Activated CD4-positive, alpha-beta T cell treated with anti-CD3 and anti-CD28 coated beads for 36 hours (primary cell): ENCODE measurements around the gene HSD11B1. TPM values are rescaled to one million over a fixed set of nuclear protein-coding genes. Genes with fewer than 3 reads are reported as not detected.
A peak's percentile ranks its signal among the peaks of the same experiment; 100 is the strongest.

Experiments used
- ATAC-seq: fragments of 200-7000 bp; cut with Tn5 transposase; one replicate; pipeline ENCODE4 v1.10.0; 2021; ENCODE audit warnings: mild to moderate bottlenecking, moderate library complexity
- CTCF ChIA-PET: fragments of 350-600 bp; sonication (Branson Sonifier 250); formaldehyde crosslinking; loops from one replicate; lab custom pipeline; 2021; ENCODE audit warnings: antibody characterized with exemption; lab: Charles Lee
- POLR2A ChIA-PET: fragments of 350-600 bp; sonication (Branson Sonifier 250); formaldehyde crosslinking; loops from one replicate; lab custom pipeline; 2021; ENCODE audit warnings: antibody characterized with exemption, inconsistent platforms; lab: Charles Lee
- DNase-seq: peaks from one replicate; pipeline ENCODE4 v3.0.0-alpha.2; 2020
- H3K27ac Mint-ChIP-seq: one replicate; pipeline ENCODE4 v1.8.0; 2021; ENCODE audit warnings: mixed read lengths
- H3K27me3 Mint-ChIP-seq: one replicate; pipeline ENCODE4 v1.8.0; 2021; ENCODE audit warnings: mixed read lengths
- H3K36me3 Mint-ChIP-seq: one replicate; pipeline ENCODE4 v1.8.0; 2021; ENCODE audit warnings: low read depth, mixed read lengths
- H3K4me1 Mint-ChIP-seq: one replicate; pipeline ENCODE4 v1.8.0; 2021; ENCODE audit warnings: mixed read lengths
- H3K4me3 Mint-ChIP-seq: one replicate; pipeline ENCODE4 v1.8.0; 2021; ENCODE audit warnings: mild to moderate bottlenecking, moderate library complexity, mixed read lengths
- H3K9me3 Mint-ChIP-seq: one replicate; pipeline ENCODE4 v1.8.0; 2021; ENCODE audit warnings: low read depth, mixed read lengths
- intact Hi-C, 2 experiments: fragments of 100-400 bp; cut with DNase I in 1 of 2; cut with micrococcal nuclease in 1 of 2; formaldehyde crosslinking; loops; one replicate each; pipeline versions ENCODE4 v1.14.2 to v1.15.1; 2022 to 2024; cut with DNase I, micrococcal nuclease
- total RNA-seq, 2 experiments: library from RNA; stranded (reverse); gene quantifications; one replicate each; pipeline ENCODE4 v1.2.3, GENCODE V29; 2021

HSD11B1 gene
- total RNA-seq, 2 experiments from 2014 or later, result 4.5 to 5.7 TPM

GRCh38 chr1:209767096-209767495 is 62.5 kb downstream of the HSD11B1 start:
- ChIA-PET CTCF (interaction anchor here (3.5 to 5.7 kb wide), 4 partner anchors 11 to 61 kb away, joined by 11 to 75 read pairs (median 41); partner anchors contain the start of genes C1orf74, TRAF3IP3 and UTP25), POLR2A (interaction anchor here (0.6 to 3.2 kb wide), 2 partner anchors 10 to 15 kb away, joined by 3 to 23 read pairs; no protein-coding TSS in a partner anchor)
- Mint-ChIP-seq H3K4me3 (no peak overlapping the region), H3K36me3 (peaks cover 62% of the 10 kb centered on the region), H3K9me3 (peaks cover 2% of the 10 kb centered on the region), H3K27me3 (no peaks in the 10 kb centered on the region), H3K27ac (no peak overlapping the region), H3K4me1 (peaks cover 63% of the 10 kb centered on the region)
- DNase-seq (no peak), ATAC-seq (peak; percentile 30)
- intact Hi-C loops, result loop anchor here in 1 of 2 experiments (5.0 kb wide), 1 partner anchor 565 kb away; no protein-coding TSS in a partner anchor

DNA sequence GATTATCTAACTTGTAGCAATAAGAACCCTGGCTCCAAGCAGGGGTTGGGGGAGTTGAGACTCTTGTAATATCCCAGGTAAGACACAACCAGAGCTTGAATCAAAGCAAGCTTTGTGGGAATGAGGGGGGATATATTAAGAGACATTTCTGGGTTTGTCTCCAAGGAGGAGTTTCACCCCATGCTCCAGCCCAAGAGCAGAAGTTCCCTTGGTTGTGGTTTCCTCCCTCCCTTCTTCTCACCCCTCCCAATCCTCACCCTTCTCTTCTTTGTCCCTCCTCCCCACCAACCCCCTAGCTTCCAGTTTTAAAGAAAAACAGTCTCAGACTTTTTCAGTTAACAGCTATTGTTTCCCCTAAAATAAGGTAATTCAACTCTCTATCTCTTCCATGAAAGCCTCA is 63.1 kb downstream of the HSD11B1 start:
- POLR2A ChIA-PET, result interaction anchor here (0.7 to 3.2 kb wide), 8 partner anchors 9 to 137 kb away, joined by 3 to 28 read pairs (median 11); partner anchors contain the start of genes C1orf74 and TRAF3IP3
- ATAC-seq (no peak), DNase-seq (no peak)
- Mint-ChIP-seq H3K4me1 (peaks cover 56% of the 10 kb centered on the region), H3K27ac (no peak overlapping the region), H3K27me3 (no peaks in the 10 kb centered on the region), H3K36me3 (peaks cover 56% of the 10 kb centered on the region), H3K9me3 (peaks cover 2% of the 10 kb centered on the region), H3K4me3 (no peak overlapping the region)
- intact Hi-C loops, result loop anchor here (1.0 to 5.0 kb wide), 4 partner anchors 11 to 565 kb away; partner anchors contain the start of gene TRAF3IP3 (in 2 of the 2)
- CTCF ChIA-PET, result interaction anchor here (1.2 to 5.7 kb wide), 7 partner anchors 7 to 60 kb away, joined by 6 to 75 read pairs (median 24); partner anchors contain the start of genes C1orf74, TRAF3IP3 and UTP25

- Mint-ChIP-seq H3K4me1 (peaks cover 51% of the 10 kb centered on the region), H3K36me3 (peaks cover 50% of the 10 kb centered on the region), H3K27ac (no peak overlapping the region), H3K27me3 (no peaks in the 10 kb centered on the region), H3K9me3 (peaks cover 2% of the 10 kb centered on the region), H3K4me3 (no peak overlapping the region)
- ChIA-PET POLR2A (interaction anchor here (0.8 to 3.2 kb wide), 7 partner anchors 10 to 79 kb away, joined by 3 to 28 read pairs (median 16); partner anchors contain the start of genes C1orf74 and TRAF3IP3), CTCF (interaction anchor here (0.6 to 5.7 kb wide), 11 partner anchors 8 to 62 kb away, joined by 3 to 75 read pairs (median 9); partner anchors contain the start of genes C1orf74, TRAF3IP3 and UTP25)
- ATAC-seq, result peak; percentile 81
- DNase-seq, result peak; percentile 94
- intact Hi-C loops, result loop anchor here (1.0 to 5.0 kb wide), 4 partner anchors 12 to 564 kb away; partner anchors contain the start of gene TRAF3IP3 (in 2 of the 2)
Observed at GRCh38 chr1:209768354-209768774, 63.7 kb downstream of the HSD11B1 start.

- intact Hi-C loops, result loop anchor here (1.0 to 5.0 kb wide), 4 partner anchors 15 to 563 kb away; partner anchors contain the start of gene C1orf74 (in 2 of the 2)
- Mint-ChIP-seq H3K36me3 (peaks cover 44% of the 10 kb centered on the region), H3K27me3 (no peaks in the 10 kb centered on the region), H3K4me3 (no peak overlapping the region), H3K9me3 (no peaks in the 10 kb centered on the region), H3K4me1 (peaks cover 48% of the 10 kb centered on the region), H3K27ac (no peak overlapping the region)
- POLR2A ChIA-PET, result interaction anchor here (0.6 to 3.2 kb wide), 7 partner anchors 11 to 631 kb away, joined by 3 to 28 read pairs (median 16); partner anchors contain the start of genes C1orf74 and TRAF3IP3
- DNase-seq, result peak; percentile 88
- ATAC-seq, result peak; percentile 67
- CTCF ChIA-PET, result interaction anchor here (0.6 to 5.7 kb wide), 12 partner anchors 9 to 203 kb away, joined by 3 to 75 read pairs (median 8); partner anchors contain the start of genes C1orf74, TRAF3IP3 and UTP25
Observed at GRCh38 chr1:209769171-209769904, 64.7 kb downstream of the HSD11B1 start.

GRCh38 chr1:209769971-209770370 is 65.3 kb downstream of the HSD11B1 start:
- CTCF ChIA-PET, result interaction anchor here (0.7 to 5.7 kb wide), 10 partner anchors 10 to 203 kb away, joined by 3 to 75 read pairs (median 10); partner anchors contain the start of genes C1orf74, TRAF3IP3 and UTP25
- no peaks in the 10 kb centered on the region for H3K27me3 Mint-ChIP-seq

DNA sequence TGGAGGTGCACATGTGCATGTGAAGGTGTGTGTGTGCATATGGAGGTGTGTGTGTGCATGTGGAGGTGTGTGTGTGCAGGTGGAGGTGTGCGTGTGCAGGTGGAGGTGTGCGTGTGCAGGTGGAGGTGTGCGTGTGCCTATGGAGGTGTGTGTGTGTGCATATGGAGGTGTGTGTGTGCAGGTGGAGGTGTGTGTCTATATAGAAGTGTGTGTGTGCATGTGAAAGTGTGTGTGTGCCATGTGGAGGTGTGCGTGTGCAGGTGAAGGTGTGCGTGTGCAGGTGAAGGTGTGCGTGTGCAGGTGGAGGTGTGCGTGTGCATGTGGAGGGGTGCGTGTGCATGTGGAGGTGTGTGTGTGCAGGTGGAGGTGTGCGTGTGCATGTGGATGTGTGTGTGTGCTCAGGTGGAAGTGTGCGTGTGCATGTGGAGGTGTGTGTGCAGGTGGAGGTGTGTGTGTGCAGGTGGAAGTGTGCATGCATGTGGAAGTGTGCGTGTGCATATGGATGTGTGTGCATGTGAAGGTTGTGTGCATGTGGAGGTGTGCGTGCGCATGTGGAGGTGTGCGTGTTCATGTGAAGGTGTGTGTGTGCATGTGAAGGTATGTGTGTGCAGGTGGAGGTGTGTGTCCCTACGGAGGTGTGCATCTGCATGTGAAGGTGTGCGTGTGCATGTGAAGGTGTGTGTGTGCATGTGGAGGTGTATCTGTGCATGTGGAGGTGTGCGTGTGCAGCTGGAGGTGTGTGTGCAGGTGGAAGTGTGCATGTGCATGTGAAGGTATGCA is 66.2 kb downstream of the HSD11B1 start:
- peaks cover 51% of the 10 kb centered on the region for H3K4me1 Mint-ChIP-seq
- CTCF ChIA-PET, result interaction anchor here (0.7 to 5.7 kb wide), 5 partner anchors 14 to 169 kb away, joined by 3 to 75 read pairs (median 24); partner anchors contain the start of gene TRAF3IP3
- no peaks in the 10 kb centered on the region for H3K27me3 Mint-ChIP-seq
- DNase-seq (no peak), ATAC-seq (no peak)
- no peak overlapping the region for H3K27ac Mint-ChIP-seq
- POLR2A ChIA-PET, result no interaction called here
- peaks cover 48% of the 10 kb centered on the region for H3K36me3 Mint-ChIP-seq
- intact Hi-C loops, result no loop called here
- no peaks in the 10 kb centered on the region for H3K9me3 Mint-ChIP-seq
- no peak overlapping the region for H3K4me3 Mint-ChIP-seq

More at GRCh38 chr1:209769971-209770370, 65.3 kb downstream of the HSD11B1 start:
- H3K36me3 Mint-ChIP-seq, result peaks cover 46% of the 10 kb centered on the region
- POLR2A ChIA-PET, result interaction anchor here (0.6 to 3.2 kb wide), 5 partner anchors 14 to 630 kb away, joined by 3 to 28 read pairs (median 16); partner anchors contain the start of genes C1orf74 and TRAF3IP3
- DNase-seq (no peak), ATAC-seq (no peak)
- intact Hi-C loops, result loop anchor here (1.0 to 5.0 kb wide), 4 partner anchors 14 to 562 kb away; partner anchors contain the start of gene C1orf74 (in 2 of the 2)
- peaks cover 52% of the 10 kb centered on the region for H3K4me1 Mint-ChIP-seq
- no peak overlapping the region for H3K27ac Mint-ChIP-seq
- H3K4me3 Mint-ChIP-seq, result no peak overlapping the region
- no peaks in the 10 kb centered on the region for H3K9me3 Mint-ChIP-seq

GRCh38 chr1:209772126-209772525 is 67.5 kb downstream of the HSD11B1 start:
- Mint-ChIP-seq H3K4me1 (peaks cover 39% of the 10 kb centered on the region), H3K9me3 (no peaks in the 10 kb centered on the region), H3K4me3 (no peak overlapping the region), H3K27ac (no peak overlapping the region), H3K36me3 (peaks cover 46% of the 10 kb centered on the region), H3K27me3 (no peaks in the 10 kb centered on the region)
- ATAC-seq, result no peak
- DNase-seq, result no peak
- ChIA-PET CTCF (interaction anchor here (0.7 to 2.7 kb wide), 6 partner anchors 15 to 189 kb away, joined by 3 to 13 read pairs (median 5); partner anchors contain the start of gene UTP25), POLR2A (interaction anchor here (1.2 kb wide), 1 partner anchor 16 kb away, joined by 4 read pairs; the partner anchor contains the start of gene TRAF3IP3)
- intact Hi-C loops, result no loop called here

DNA sequence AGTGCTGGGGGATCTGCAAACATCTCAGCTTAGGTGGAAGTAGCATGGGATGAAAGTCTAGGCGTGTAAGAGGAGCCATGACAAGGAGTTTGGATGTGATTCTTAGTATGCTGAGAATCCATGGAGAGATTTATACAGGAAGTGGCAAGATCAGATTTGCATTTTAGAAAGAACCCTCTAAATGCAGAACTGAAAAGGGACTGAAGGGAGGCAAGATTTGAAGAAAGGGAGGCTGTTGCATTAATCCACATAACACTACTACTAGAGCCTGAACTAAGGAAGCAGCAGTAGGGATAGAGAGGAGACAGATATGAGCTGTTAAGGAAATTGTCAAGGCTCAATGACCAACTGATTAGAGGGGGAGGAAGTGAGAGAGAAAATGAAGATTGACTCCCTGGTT is 69.9 kb downstream of the HSD11B1 start:
- no peak for DNase-seq
- intact Hi-C loops, result no loop called here
- H3K4me3 Mint-ChIP-seq, result no peak overlapping the region
- ChIA-PET CTCF (interaction anchor here (1.0 to 2.7 kb wide), 4 partner anchors 10 to 81 kb away, joined by 3 to 13 read pairs (median 4); partner anchors contain the start of gene C1orf74), POLR2A (interaction anchor here (1.4 kb wide), 1 partner anchor 18 kb away, joined by 7 read pairs; no protein-coding TSS in a partner anchor)
- no peaks in the 10 kb centered on the region for H3K9me3 Mint-ChIP-seq
- peaks cover 48% of the 10 kb centered on the region for H3K36me3 Mint-ChIP-seq
- H3K27me3 Mint-ChIP-seq, result no peaks in the 10 kb centered on the region
- peak overlapping the region; percentile 81 for H3K27ac Mint-ChIP-seq
- no peak for ATAC-seq
- H3K4me1 Mint-ChIP-seq, result peaks cover 24% of the 10 kb centered on the region

- DNase-seq, result no peak
- Mint-ChIP-seq H3K4me1 (peaks cover 28% of the 10 kb centered on the region), H3K27me3 (no peaks in the 10 kb centered on the region), H3K36me3 (peaks cover 55% of the 10 kb centered on the region), H3K9me3 (no peaks in the 10 kb centered on the region), H3K27ac (peak overlapping the region; percentile 5), H3K4me3 (no peak overlapping the region)
- ChIA-PET POLR2A (no interaction called here), CTCF (interaction anchor here (0.9 to 1.0 kb wide), 3 partner anchors 21 to 82 kb away, joined by 3 to 6 read pairs (median 5); no protein-coding TSS in a partner anchor)
- intact Hi-C loops, result no loop called here
- no peak for ATAC-seq
Observed at GRCh38 chr1:209775678-209776077, 71.0 kb downstream of the HSD11B1 start.

DNA sequence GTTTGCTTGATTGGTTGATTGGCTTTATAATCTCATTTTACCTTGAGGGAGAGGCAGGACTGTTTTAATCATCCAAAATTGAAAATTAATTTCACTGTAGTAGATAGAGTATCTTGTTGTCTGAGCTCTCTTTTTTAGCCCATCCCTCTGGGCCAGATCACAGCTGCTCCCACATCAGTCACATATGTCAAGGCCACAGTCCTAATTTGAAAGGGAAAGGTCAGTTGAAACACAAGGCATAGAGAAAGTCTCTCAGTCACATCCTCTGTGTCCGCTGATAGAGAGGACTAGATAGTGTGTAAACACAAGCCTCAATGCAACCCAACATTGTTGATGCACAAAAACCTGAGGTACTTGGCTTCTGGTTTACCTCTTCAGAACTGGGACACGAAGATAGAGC is 72.9 kb downstream of the HSD11B1 start:
- Mint-ChIP-seq H3K27me3 (no peaks in the 10 kb centered on the region), H3K36me3 (peaks cover 68% of the 10 kb centered on the region), H3K9me3 (no peaks in the 10 kb centered on the region), H3K4me1 (peaks cover 32% of the 10 kb centered on the region), H3K27ac (peak overlapping the region; percentile 69), H3K4me3 (no peak overlapping the region)
- ChIA-PET POLR2A (no interaction called here), CTCF (interaction anchor here (0.6 to 1.5 kb wide), 2 partner anchors 15 to 1372 kb away, joined by 3 to 4 read pairs; no protein-coding TSS in a partner anchor)
- ATAC-seq (no peak), DNase-seq (no peak)
- intact Hi-C loops, result no loop called here
